ENCODE results near the gene PHRF1.

PHRF1 gene

GRCh38 chr11:601573-602245 lies 25.4 kb downstream of the PHRF1 start:
- TF ChIP-seq CTCF (IDR thresholded peaks at IDR 0.05; ENCODE audit: low read depth, low read length): no peak
- no peak for DNase-seq (ENCODE audit: extremely low read depth, low read depth)

- DNase-seq (ENCODE audit: extremely low read depth, low read depth): no peak
- TF ChIP-seq CTCF (IDR thresholded peaks at IDR 0.05; ENCODE audit: low read depth, low read length): no peak
These were observed 26.9 kb downstream of the PHRF1 start for GRCh38 chr11:603154-603553.

- TF ChIP-seq CTCF (IDR thresholded peaks at IDR 0.05; ENCODE audit: low read depth, low read length): no peak
- DNase-seq (ENCODE audit: extremely low read depth, low read depth): no peak
These were observed 29.2 kb downstream of the PHRF1 start for GRCh38 chr11:605286-606129.

- DNase-seq (ENCODE audit: extremely low read depth, low read depth): no peak
- TF ChIP-seq CTCF (IDR thresholded peaks at IDR 0.05; ENCODE audit: low read depth, low read length): no peak
These were observed 30.0 kb downstream of the PHRF1 start for GRCh38 chr11:606245-606644.

- DNase-seq (ENCODE audit: extremely low read depth, low read depth): no peak
- TF ChIP-seq CTCF (IDR thresholded peaks at IDR 0.05; ENCODE audit: low read depth, low read length): no peak
These were observed 30.9 kb downstream of the PHRF1 start for GRCh38 chr11:607020-607780.

GRCh38 chr11:607971-608659 lies 31.8 kb downstream of the PHRF1 start:
- no peak for DNase-seq (ENCODE audit: extremely low read depth, low read depth)
- TF ChIP-seq CTCF (IDR thresholded peaks at IDR 0.05; ENCODE audit: low read depth, low read length): no peak
